GM10248 (cell line): ENCODE measurements around the gene CBLL2.

Experiments
- CTCF ChIA-PET: fragments of 300-600 bp; sonication (Branson Sonifier 250); formaldehyde crosslinking; extraction: SDS; loops from one replicate; lab custom pipeline; 2021; ENCODE audit warnings: antibody characterized with exemption; lab: Yijun Ruan, JAX
- POLR2A ChIA-PET: fragments of 350-650 bp; sonication (Branson Sonifier 250); formaldehyde crosslinking; extraction: SDS; loops from one replicate; lab custom pipeline; 2020; ENCODE audit warnings: antibody characterized with exemption; lab: Yijun Ruan, JAX
- DNase-seq: peaks from one replicate; pipeline ENCODE4 v3.0.0; 2012; ENCODE audit errors: extremely low spot score
- CTCF ChIP-seq: IDR thresholded peaks from 2 replicates; pipeline ENCODE4 v1.5.1; 2012; ENCODE audit warnings: mild to moderate bottlenecking, low read depth; ENCODE audit errors: extremely low read depth, missing control alignments, control extremely low read depth

Gene CBLL2

DNA sequence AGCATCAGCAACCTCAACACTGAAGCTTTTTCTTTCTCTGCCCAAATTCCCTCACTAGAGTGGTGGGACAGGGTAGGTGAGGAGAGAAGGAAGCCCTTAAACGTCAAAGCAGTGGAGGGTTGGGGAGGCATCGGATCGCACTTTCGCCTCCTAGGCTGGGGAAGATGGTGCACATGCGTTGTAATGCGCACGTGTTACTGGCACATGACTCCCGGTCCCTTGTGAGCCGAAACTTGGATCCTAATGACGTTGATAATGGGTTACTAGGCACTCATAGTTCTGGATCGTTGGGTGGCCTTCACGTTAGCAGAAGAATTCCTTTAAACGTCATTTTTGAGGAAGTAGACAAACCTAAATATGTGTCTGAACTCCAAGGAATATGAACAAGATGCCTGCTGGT, at the start of gene CBLL2:
Gene CBLL2 (plus strand): TSS at position 301 of the 400 bp plus-strand sequence. CDS start 79 bp downstream, at position 380.
- ChIA-PET CTCF (no interaction called here), POLR2A (no interaction called here)
- DNase-seq: no peak
- TF ChIP-seq CTCF: no peak

- POLR2A ChIA-PET: no interaction called here
- DNase-seq: no peak
- CTCF ChIA-PET: no interaction called here
- no peak for TF ChIP-seq CTCF
These were observed 38.3 kb upstream of the CBLL2 start for GRCh38 chrX:22234380-22234779.

DNA sequence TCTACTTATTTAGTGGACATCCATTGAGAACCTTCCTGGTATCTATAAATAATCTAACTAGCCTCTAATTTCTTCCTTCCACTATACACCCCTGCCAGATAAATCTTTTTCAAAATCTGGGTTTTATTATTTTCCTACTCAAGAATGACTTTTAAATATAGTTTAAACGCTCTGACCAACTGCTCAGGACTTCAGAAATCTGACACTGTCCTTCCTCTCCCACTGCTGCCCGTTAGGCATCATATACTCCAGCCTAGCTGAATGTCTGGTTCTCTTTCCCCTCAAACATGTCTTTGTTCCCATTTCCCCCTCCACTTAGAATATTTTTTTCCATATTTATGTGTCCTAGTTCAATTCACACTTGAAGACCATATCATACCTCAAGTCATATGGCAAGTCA, 35.2 kb upstream of the CBLL2 start:
- CTCF ChIA-PET: no interaction called here
- POLR2A ChIA-PET: no interaction called here
- no peak for TF ChIP-seq CTCF
- no peak for DNase-seq

GRCh38 chrX:22246620-22247019, 26.1 kb upstream of the CBLL2 start:
- DNase-seq: no peak
- TF ChIP-seq CTCF: no peak
- ChIA-PET CTCF (no interaction called here), POLR2A (no interaction called here)

- TF ChIP-seq CTCF: no peak
- CTCF ChIA-PET: no interaction called here
- POLR2A ChIA-PET: no interaction called here
- no peak for DNase-seq
These were observed 25.5 kb upstream of the CBLL2 start for GRCh38 chrX:22247169-22247568.

GRCh38 chrX:22248401-22248800, 24.3 kb upstream of the CBLL2 start:
- ChIA-PET CTCF (no interaction called here), POLR2A (no interaction called here)
- no peak for DNase-seq
- TF ChIP-seq CTCF: no peak

- ChIA-PET POLR2A (no interaction called here), CTCF (no interaction called here)
- TF ChIP-seq CTCF: no peak
- DNase-seq: no peak
These were observed 23.3 kb upstream of the CBLL2 start for GRCh38 chrX:22249371-22249770.
